DMS153 treated with DMSO at 0.1 percent for 48 hours (cell line): ENCODE data around the gene SPOCD1.

Source experiments
- DNase-seq: peaks from one replicate; lab custom pipeline; 2025; ENCODE audit not compliant: unreplicated experiment; lab: John Stamatoyannopoulos, UW

Gene SPOCD1

GRCh38 chr1:31742462-31743212 lies 73.2 kb downstream of the SPOCD1 start:
- DNase-seq = no peak
